ENCODE data around the gene TMEM190.

Gene TMEM190

GRCh38 chr19:55352040-55352439, 24.6 kb upstream of the TMEM190 start:
- DNase-seq: no peak

GRCh38 chr19:55352549-55353145, 24.0 kb upstream of the TMEM190 start:
- DNase-seq: no peak

GRCh38 chr19:55353356-55353802, 23.2 kb upstream of the TMEM190 start:
- peak; percentile 16 for DNase-seq

- DNase-seq: peak; percentile 81
Observed at GRCh38 chr19:55353803-55354697, 22.6 kb upstream of the TMEM190 start.

- no peak for DNase-seq
Observed at GRCh38 chr19:55354698-55355212, 21.9 kb upstream of the TMEM190 start, which contains the start of gene COX6B2. Gene COX6B2 (minus strand): TSS chr19:55354719. CDS start chr19:55354521, 198 bp downstream.

GRCh38 chr19:55355213-55355821, 21.3 kb upstream of the TMEM190 start:
- no peak for DNase-seq

- no peak for DNase-seq
Observed at GRCh38 chr19:55358493-55358892, 18.1 kb upstream of the TMEM190 start.

GRCh38 chr19:55358943-55359908, 17.4 kb upstream of the TMEM190 start:
- no peak for DNase-seq

- DNase-seq: no peak
Observed at GRCh38 chr19:55360902-55361301, 15.7 kb upstream of the TMEM190 start.

GRCh38 chr19:55362174-55362989, 14.2 kb upstream of the TMEM190 start:
- no peak for DNase-seq

GRCh38 chr19:55362990-55363716, 13.5 kb upstream of the TMEM190 start, which contains the start of gene GARIN5B:
Gene GARIN5B (minus strand): TSS chr19:55363260. CDS start chr19:55363066, 194 bp downstream.
- no peak for DNase-seq

- no peak for DNase-seq
Observed at GRCh38 chr19:55365245-55365644, 11.4 kb upstream of the TMEM190 start.

GRCh38 chr19:55365964-55366363, 10.7 kb upstream of the TMEM190 start:
- no peak for DNase-seq

GRCh38 chr19:55366790-55367189, 9.8 kb upstream of the TMEM190 start:
- DNase-seq: no peak

GRCh38 chr19:55368106-55368505, 8.5 kb upstream of the TMEM190 start:
- DNase-seq: no peak

GRCh38 chr19:55368701-55369563, 7.7 kb upstream of the TMEM190 start:
- no peak for DNase-seq

GRCh38 chr19:55369653-55370304, 6.8 kb upstream of the TMEM190 start:
- peak; percentile 43 for DNase-seq

- DNase-seq: no peak
Observed at GRCh38 chr19:55370305-55370988, 6.2 kb upstream of the TMEM190 start, which contains the start of gene IL11. Gene IL11 (minus strand): TSS chr19:55370463. CDS start chr19:55370310, 153 bp downstream.

Measured in CD4-positive, alpha-beta T cell treated with Interleukin-10 for 1 hour (primary cell).